ENCODE measurements around the gene PITPNC1.
"Not testable (repeated sequence)": the region's sequence is repeated elsewhere in the genome, so short reads cannot be mapped to it uniquely, and the experiment has no call there.

The PITPNC1 gene

DNA sequence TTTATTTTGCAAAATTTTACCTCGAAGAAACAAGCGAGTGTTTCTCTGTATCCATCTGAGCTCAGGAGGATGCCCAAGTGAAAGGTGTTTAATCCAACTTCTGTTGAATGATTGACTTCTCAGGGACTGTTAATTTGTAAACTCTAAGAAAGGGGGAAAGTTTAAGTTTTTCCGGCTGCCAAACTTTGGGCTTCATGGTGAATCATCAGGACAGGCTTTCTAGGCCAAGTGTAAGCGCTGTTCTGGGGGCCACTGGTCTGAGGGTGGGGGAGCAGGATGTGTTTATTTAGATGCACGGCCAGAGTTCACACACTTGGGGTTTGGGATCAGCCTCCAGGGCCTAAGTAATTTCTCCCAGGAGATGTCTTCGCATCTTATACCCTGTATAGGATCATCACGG is 110.4 kb downstream of the PITPNC1 start:
- DNase-seq (ENCODE audit: low read depth in 3 of 3): no peak

DNA sequence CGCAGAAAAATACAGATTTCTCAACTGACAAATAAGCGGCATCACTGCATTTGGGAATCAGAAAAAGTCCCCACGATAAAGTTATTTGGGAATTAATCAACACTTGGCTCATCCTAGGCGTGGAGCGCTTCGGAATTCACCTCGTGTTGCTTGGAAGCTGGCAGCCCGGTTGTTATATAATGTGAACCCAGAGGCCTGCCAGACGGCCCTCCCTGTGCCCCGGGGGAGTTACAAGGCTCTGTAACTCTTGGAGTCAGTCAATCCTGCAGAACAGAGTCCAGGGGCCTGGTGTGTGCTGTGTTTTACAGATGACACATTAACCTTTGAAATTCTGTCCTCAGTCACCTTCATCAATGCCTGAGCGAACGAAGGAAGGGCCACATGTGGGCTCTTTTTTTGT is 111.1 kb downstream of the PITPNC1 start:
- no peak for DNase-seq (ENCODE audit: low read depth in 3 of 3)

DNA sequence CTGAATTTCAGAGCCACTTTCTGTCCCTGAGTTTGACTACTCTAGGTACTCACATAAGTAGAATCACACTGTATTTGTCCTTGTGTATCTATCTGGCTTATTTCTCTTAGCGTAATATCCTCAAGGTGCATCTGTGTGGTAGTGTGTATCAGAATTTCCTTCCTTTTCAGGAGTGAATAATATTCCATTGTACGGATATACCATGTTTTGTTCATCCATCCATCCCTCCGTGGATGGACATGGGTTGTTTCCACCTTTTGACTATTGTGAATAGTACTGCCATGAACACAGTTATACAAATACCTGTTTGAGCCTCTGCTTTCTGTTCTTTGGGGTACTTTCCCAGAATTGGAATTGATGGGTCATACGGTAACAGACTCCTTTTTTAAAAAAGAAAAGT is 111.7 kb downstream of the PITPNC1 start:
- no peak for DNase-seq (ENCODE audit: low read depth in 3 of 3)

GRCh38 chr17:67489273-67489672 is 112.2 kb downstream of the PITPNC1 start:
- no peak for DNase-seq (ENCODE audit: low read depth in 3 of 3)

DNA sequence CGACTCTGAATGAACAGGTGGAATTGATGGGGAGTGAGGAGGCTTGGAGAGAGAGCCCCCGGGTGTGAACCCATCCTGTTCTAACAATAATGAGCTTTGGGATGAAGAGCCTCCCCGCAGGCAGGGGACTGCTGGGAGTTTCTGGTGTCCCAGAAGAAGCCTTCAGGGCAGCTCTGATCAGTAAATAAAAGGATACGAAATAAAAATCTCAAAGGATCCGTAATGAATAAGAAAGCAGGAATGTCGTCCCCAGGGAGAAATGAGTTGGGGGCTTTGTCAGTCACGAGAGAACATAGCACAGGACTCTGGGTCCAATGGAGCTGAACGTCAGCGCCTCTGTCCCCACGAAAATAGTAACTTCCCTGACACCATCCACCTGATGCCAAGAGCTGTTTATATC is 113.4 kb downstream of the PITPNC1 start:
- DNase-seq (ENCODE audit: low read depth in 3 of 3): no peak

DNA sequence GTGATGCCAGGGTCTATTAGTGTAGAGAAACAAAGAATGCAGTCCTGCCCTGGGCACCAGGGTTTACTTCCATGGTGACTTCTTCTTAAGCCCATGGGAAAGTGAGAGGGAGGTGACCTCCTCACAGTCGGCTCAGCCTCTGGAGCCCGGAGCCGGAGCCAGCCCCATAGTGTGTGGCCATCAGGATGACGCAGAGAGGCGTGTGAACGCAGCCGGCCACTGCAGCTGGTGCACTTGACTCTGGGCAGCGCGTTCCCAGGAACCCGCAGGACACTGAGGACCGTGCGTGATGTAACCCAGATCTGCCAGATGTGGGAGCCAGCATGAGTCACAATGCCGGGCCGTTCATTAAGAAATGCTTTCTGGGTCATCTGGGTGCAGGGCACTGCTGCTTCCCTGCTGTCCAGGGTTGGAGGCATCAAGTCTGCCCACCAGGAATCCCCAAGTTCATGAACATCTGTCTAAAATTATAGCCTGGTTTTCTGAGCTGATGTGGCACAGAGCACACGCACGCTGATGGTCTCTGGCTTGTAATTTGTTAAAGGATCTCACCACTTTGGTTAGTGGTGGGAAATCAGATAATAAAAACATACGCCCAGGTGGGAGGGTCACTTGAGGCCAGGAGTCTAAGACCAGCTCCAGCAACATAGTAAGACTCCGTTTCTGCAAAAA is 114.1 kb downstream of the PITPNC1 start:
- no peak for DNase-seq (ENCODE audit: low read depth in 3 of 3)

DNA sequence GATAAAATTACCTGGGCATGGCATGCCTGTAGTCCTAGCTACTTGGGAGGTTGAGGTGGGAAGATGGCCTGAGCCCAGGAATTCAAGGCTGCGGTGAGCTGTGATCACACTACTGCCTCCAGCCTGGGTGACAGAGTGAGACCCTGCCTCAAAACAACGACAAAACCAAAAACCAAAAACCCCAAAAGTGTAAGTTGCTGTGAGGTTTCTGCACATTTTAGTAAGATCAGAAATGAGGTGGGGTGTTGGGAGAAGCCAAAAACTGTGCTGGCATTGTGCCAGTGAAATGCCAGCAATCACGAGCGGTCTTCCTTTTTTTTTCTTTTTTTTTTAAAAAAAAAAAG is 114.6 kb downstream of the PITPNC1 start:
- no peak for DNase-seq (ENCODE audit: low read depth in 3 of 3)

DNA sequence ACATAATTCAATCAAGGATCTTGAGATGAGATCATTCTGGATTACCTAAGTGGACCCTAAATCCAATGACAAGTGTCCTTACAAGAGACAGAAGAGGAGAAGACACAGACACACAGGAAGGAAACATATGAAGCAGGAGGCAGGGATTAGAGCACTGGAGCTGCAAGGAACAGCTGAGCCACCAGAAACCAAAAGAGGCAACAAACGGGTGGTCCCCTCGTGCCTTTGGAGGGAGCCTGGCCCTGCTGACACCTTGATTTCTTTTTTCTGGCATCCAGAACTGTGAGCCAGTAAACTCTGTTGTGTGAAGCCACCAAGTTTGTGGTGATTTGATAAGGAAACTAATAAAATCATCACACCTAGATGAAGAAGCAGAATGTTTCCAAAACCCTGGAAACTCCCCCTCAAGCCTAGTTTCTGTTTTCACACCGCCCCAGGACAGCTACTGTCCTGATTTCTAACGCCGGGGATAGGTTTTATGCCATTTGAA is 115.2 kb downstream of the PITPNC1 start:
- DNase-seq (ENCODE audit: low read depth in 3 of 3): no peak

DNA sequence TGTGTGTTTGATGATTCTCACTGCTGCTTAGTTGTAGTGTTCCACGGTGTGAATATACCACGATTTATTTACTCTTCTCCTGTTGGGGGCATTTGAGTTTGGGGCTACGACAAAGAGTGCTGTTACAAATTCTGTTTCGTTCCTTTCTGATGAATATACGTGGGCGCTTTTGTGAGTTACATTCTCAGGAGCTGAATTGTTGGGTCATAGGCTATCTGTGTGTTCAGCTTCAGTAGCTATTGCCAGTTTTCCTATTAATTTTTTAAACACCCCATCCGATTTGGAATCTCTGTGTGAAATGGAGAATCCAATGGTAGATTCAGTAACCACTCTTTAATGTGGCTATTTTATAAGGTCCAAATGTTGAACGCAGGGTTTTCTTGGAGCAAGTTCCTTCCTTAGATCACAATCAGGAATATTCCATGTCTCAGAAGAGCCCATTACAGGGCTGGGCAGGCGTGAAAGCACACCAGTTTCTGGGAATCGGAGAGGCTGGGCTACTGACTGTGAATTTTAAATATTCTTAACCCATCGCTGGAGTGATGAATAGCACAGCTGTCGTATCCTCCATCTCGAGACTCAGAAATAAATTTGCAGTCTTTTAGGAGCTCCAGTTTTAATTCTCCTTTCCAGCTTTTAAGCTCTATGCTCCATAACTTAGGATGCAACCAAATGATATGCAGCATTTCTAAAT is 115.9 kb downstream of the PITPNC1 start:
- no peak for DNase-seq (ENCODE audit: low read depth in 3 of 3)

- no peak for DNase-seq (ENCODE audit: low read depth in 3 of 3)
Observed at GRCh38 chr17:67493812-67494211, 116.7 kb downstream of the PITPNC1 start.

DNA sequence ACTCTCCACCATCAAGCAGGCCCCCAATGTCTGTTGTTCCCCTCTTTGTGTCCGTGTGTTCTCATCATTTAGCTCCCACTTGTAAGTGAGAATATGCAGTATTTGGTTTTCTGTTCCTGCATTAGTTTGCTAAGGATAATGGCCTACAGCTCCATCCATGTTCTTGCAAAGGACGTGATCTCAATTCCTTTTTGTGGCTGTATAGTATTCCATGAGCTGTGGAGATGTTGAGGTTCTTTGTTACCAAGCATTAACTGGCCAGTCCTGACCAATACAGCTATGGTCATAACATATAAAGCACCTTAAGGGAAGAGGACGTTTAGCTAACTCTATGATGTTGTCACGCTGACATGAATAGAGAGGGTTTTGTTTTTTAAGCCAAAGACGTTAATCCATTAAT is 118.5 kb downstream of the PITPNC1 start:
- not testable (repeated sequence) for DNase-seq (ENCODE audit: low read depth in 3 of 3)

- no peak for DNase-seq (ENCODE audit: low read depth in 3 of 3)
Observed at GRCh38 chr17:67496286-67496685, 119.2 kb downstream of the PITPNC1 start.

DNA sequence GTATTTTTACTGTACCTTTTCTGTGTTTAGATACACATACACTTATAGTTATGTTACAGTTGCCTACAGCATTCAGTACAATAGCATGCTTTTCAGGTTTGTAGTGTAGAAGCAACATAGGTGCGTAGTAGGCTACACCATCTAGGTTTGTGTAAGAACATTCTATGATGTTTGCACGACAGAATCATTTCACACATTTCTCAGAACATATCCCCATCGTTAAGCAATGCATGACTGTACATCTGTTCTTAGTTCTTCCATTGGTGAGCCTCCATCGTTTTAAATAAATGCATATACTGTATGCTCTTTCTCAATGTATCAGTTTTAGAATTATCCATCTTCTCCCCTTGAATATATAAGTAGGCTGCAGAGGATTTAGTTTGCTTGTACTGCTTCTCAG is 122.6 kb downstream of the PITPNC1 start:
- DNase-seq (ENCODE audit: low read depth in 3 of 3): no peak

GRCh38 chr17:67500261-67500660 is 123.2 kb downstream of the PITPNC1 start:
- DNase-seq (ENCODE audit: low read depth in 3 of 3): no peak

DNA sequence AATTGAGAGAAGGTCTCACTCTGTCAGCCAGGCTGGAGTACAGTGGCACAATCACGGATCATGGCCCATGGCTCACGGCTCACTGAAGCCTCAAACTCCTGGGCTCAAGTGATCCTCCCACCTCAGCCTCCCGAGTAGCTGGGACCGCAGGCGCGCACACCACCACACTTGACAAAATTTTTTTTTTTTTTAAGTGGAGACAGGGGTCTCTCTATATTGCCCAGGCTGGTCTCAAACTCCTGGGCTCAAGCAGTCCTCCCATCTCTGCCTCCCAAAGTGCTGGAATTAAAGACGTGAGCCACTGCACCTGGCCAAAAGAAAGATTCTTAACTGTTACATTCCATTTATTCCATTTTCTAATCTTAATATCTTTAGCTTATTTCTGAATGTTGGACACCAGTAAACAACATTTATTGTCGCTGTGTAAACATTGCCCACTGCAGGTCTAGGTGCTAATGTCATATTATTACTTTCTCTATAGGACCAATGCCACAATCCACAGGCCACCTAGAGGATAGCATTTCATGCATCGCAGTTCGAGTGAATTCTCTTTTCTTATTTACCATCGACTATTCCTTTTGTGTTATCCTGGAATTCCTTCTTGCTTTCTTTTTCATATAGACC is 123.7 kb downstream of the PITPNC1 start:
- DNase-seq (ENCODE audit: low read depth in 3 of 3): no peak

DNA sequence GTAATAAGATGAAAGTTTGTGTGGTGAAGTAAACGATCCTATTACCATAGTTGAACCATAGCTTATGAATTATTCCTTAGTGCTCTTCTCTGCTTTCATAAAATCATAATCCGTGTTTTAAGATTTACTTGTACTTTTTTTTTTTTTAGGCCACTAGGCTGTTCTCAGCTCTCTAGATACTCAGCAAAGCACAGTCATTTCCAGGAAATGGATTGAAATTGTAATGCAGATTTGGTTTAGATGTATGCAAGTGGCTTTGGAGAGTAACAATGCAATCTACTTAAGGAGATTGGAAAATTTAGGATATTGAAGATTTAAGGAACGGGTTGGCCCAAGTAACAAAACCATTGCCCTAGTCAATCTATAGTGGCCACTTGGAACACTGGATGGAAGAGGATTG is 125.1 kb downstream of the PITPNC1 start:
- DNase-seq (ENCODE audit: low read depth in 3 of 3): no peak

DNA sequence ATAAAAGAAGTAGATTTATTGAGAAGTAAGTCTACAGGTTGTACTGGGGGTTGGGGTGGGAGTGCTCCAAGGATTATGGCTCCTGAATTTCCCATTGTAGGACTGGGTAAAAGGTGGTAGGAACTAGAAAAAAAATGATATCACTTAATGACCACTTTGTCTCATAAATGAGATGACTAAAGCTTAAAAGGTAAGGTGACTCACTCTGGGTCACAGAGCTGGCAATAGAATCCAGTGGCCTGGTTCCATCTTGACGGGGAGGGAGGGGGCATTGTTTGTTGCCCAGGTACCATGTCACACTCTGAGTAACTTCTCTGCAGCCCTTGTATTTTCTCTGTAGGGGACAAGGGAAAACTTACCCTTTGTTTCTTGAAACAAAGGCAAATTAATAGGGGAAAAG is 126.1 kb downstream of the PITPNC1 start:
- DNase-seq (ENCODE audit: low read depth in 3 of 3): no peak

DNA sequence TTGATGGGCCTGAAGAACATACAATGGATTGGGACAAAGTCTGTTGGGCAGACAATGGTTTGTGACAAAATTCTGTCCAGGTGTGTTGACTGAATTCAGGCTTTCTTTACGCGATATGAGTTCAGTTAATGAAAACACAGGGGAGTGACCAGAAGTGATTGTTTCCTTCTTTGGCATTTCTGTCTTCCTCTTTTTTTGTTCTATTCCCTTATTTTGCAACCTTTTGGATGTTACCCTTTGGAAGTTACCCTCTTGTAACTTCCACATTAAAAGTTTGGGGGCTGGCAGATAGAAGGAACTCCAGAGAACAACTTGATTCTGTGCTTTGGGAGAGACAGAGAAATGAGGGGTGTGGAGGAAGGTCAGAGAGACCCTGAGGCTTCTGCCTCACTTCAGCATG is 126.7 kb downstream of the PITPNC1 start:
- DNase-seq (ENCODE audit: low read depth in 3 of 3): no peak

DNA sequence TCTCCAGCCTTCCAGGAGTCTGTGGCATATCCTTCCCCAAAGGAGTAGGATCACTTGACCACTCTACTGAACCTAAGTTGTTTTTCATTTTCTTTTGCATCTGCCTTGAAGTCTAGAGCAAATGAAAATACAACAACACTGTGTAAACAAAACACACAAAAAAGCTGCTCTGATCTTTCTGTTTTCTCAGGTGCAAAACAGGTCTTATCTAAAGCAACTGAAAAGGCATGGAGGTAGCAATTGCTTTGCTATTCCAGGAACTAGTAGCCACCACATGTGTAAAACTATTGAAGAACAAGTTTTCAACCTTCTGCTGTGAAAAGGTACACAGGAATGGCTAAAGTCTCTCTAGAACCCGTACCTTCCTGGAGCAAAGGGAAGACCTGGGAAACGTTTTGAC is 127.1 kb downstream of the PITPNC1 start:
- no peak for DNase-seq (ENCODE audit: low read depth in 3 of 3)

DNA sequence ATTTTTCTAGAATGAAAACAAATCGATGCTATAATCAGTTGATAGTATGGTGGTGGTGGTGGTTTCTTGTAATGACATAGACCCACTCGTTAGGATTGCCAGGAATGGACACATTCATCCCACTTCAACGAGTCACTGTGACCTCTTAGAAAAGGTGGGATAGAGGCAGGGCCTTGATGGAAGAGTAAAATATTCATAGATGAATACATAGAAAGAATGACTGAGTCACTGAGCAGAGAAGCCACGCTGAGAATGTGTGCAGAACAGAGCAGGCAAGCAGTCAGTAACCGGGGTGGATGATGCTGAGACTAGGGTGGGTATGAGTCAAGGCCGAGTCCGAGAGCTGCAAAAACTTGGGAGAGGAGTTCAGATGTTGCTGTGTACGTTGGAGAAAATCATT is 129.9 kb downstream of the PITPNC1 start:
- no peak for DNase-seq (ENCODE audit: low read depth in 3 of 3)

- no peak for DNase-seq (ENCODE audit: low read depth in 3 of 3)
Observed at GRCh38 chr17:67509390-67510287, 132.6 kb downstream of the PITPNC1 start.

DNA sequence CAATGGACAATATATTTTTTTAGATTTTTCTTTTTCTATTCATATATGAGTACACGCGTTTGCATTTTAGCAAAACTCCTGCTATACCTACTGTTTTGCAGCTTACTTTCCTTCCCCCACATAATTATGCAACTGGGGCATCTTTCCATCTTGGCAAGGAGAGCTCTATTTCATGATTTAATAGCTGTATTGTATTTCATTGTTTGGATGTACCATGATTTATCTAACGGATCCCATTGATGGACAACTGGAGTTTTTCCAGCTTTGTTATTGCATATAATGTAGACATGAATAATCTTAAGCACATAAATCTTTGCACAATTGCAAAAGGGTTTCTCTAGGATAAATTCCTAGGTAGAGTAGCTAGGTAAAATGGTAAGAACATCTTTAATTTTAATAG is 133.9 kb downstream of the PITPNC1 start:
- DNase-seq (ENCODE audit: low read depth in 3 of 3): no peak

Data from stimulated activated CD4-positive, alpha-beta T cell treated with anti-CD3 and anti-CD28 coated beads, TNF-alpha, amount 100 ng/mL, for 4 hours (primary cell).